SKM-1 (cell line): Measurements from ENCODE around the gene KRT28.

Source experiments
- DNase-seq: peaks from one replicate; lab custom pipeline; 2025; ENCODE audit not compliant: unreplicated experiment; lab: John Stamatoyannopoulos, UW

The KRT28 gene

GRCh38 chr17:40799859-40800258, at the start of gene KRT28:
Gene KRT28 (minus strand): TSS chr17:40799959. CDS start chr17:40799893, 66 bp downstream.
- DNase-seq, result no peak

DNA sequence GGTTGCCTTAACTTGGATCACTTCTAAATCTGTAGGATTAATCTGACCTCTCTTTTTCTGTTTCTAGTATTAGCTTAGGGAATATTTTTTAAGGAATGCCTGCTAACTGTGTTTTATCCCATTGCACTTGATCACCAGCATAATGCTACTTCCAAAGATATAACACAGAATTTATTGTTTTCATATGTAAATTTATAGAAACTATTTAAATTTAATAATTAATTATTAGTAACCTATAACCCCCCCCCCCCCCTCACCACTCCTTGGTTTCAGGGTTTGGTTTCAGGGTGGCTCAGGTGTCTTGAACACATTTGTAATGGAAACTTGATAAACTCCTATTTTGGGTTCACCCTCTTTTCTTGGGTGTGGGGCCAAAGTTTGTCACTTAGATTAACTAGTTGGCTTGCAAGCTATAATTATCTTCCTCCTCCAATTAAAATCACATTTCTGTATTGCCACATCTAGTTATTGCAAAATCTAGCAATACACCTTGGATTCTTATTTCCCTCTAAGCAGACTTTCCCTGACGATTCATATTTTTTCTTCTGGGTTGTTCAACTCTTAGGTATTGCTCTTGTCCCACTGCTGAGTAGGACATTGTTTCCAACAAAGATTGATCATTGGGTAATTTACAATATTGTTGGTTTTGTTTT, 49.0 kb upstream of the KRT28 start:
- no peak for DNase-seq

- no peak for DNase-seq
Observed at GRCh38 chr17:40846515-40847144, 46.9 kb upstream of the KRT28 start.

- DNase-seq, result no peak
Observed at GRCh38 chr17:40844671-40845107, 44.9 kb upstream of the KRT28 start.

- DNase-seq, result no peak
Observed at GRCh38 chr17:40843242-40843641, 43.5 kb upstream of the KRT28 start.

- no peak for DNase-seq
Observed at GRCh38 chr17:40841246-40841645, 41.5 kb upstream of the KRT28 start.

GRCh38 chr17:40839194-40839593, 39.4 kb upstream of the KRT28 start:
- DNase-seq, result no peak

DNA sequence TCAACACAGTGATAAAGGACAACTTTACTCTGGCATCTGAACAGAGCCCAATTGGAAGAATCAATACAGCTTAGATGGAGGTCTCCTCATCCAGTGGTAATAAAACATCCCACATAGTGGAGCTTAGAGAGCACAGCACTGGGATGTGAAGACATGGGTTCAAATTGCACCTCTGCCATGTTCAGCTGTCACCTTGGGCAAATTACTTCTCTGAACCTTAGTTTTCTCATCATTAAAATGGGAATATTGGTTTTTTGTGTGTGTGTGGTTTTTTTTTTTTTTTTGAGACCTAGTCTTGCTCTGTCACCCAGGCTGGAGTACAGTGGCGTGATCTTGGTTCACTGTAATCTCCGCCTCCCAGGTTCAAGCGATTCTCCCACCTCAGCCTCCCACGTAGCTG, 36.3 kb upstream of the KRT28 start:
- no peak for DNase-seq

DNA sequence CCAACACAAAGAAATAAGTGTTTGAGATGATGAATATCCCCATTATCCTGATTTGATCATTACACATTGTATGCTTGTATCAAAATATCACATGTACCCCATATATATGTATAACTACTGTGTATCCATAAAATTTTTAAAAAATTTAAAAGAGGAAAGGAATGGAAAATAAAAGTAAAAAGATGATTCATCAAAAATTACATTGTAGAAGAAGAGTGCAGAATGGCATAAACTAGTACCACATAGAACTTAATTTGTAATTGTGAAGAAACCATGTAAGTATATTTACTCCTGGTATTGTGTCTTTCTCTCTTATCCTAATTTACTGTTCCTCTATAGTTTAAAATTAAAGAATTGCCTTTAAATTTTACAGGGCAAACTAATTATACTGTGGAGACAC, 34.1 kb upstream of the KRT28 start:
- no peak for DNase-seq

DNA sequence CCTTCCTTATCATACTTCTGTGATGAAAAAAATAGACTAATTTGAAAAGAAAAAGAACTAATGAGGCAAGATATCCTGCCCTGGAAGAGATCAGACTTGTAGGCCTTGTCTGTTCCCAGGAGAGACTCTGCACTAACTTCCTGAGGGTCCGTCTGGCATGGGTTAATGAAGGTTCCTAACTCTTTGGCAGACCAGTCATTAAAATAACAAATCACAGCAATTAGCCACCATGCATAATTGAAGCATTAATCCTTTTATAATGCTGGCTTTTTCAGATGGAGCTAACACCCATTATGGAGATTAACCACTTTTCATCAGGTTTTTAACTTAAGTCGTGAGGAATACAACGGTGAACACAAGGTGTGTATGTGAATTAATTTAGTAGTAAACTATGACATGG, 33.1 kb upstream of the KRT28 start:
- DNase-seq, result no peak

DNA sequence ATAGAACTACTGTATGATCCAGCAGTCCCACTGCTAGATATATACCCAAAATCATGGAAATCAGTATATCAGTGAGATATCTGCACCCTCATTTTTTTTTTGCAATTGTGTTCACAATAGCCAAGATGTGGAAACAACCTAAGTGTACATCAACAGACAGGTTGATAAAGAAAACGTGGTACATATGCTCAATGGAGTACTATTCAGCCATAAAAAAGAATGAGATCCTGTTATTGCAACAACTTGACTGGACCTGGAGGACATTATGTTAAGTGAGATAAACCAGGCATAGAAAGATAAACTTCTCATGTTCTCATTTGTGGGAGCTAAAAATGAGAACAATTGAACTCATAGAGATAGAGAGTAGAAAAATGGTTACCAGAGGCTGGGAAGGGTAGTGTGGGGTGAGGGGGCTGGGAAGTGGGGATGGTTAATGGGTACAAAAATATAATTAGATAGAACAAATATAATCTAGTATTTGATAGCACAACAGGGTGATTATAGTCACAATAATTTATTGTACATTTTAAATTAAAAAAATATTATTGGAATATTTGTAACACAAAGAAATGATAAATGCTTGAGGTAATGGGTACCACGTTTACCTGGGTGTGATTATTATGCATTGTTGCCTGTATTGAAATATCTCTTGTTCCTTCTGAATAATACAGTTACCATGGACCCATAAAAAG, 30.5 kb upstream of the KRT28 start:
- DNase-seq, result no peak

GRCh38 chr17:40828454-40829044, 28.8 kb upstream of the KRT28 start:
- no peak for DNase-seq

DNA sequence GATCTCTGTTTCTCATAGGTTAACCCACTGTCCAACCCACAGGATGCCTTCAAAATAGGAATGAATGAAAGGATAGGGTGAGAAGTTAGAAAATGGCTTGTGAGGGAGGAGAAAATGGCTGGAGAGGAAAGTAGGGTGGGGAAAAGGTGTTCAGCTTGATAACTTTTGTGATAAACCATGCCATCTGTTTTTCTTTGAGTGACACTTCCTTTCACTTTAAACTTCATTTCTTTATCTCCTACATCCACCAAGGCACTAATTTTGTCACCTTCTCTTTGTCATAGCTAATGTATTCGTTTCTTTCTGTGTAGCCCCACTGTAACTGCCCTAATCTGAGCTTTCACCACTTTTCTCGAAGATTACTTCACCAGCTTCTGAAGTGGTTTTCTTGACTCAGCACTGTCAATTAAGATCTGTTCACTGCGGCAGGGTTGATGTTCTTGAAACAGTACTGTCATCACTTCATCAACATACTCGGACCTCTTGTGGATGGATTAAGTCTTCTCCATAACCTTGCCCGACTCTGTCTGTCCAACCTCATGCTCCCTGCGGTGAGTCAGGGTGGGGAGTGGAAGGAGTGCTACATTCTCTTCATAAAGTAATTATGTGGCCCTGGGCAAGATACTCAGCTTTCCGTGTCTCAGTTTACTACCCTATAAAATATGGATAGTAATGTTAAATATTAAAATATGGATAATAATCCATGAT, 28.1 kb upstream of the KRT28 start:
- DNase-seq, result no peak

DNA sequence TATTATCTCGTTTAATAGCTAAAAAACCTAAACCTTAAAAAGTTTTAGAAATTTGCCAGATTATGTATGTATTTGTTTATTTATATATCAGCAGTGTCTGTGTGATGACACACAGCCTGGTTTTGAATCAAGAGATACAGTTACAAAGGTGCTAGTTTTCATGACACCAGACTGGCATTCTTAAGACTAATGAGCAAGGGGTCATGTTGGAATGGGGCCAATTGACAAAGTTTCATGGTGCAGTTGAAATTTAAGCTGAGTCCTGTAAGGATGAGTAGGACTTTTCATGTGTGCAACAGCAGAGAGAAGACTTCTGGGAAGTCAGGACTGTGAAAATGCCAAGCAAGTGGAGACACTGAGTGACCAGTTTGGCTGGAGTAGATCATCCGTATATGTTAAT, 25.8 kb upstream of the KRT28 start:
- DNase-seq, result no peak

GRCh38 chr17:40824015-40824832, 24.5 kb upstream of the KRT28 start:
- no peak for DNase-seq

DNA sequence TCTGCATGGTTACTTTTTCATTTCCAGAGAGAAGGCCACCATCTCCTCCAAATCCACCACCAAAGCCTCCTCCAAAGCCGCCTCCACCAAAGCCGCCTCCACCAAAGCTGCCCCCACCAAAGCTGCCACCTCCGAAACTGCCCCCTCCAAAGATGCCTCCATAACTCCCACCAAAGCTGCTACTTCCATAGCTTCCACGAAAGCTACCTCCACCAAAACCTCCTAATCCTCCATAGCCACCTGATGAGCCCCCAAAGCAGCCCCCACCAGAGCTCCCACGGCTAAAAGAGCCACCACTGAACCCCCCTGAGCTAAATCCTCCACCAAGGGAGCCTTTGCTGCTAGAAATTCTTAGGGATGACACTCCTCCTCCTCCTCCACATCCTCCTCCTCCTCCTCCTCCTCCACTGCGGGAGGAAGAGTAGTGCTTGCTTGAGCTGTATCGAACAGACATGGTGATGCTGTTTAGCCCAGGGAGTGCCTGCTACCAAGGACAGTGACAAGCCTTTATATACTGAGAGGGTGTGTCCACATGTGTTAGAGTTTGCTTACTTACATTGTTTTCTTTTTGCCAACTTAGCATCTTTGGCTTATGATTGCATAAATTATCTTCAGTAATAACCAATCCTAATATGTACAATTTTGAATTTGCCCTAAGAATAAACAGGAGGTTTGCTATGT, 22.5 kb upstream of the KRT28 start, which contains the start of gene KRT10:
Gene KRT10, minus strand, starts transcription at position 483 of the 681 bp plus-strand sequence. Its CDS starts 29 bp downstream, at position 454.
- DNase-seq, result no peak

DNA sequence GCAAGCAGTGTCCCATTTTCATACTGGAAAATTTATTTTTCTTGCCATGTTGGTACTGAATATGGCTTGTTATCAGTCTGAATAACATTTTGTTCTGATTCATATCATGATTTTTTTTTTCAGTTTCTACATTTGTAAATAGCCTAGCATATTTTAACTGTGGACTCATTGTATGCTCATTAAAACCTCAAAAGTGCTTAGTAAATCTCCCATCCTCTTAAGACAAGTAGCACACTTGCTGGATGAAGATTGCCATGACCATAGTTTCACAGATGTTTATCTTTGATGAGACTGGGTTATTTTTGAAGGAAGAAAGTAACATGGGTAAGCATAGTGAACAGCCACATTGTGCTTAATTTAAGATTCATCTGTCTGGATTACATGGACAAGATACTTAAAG, 21.8 kb upstream of the KRT28 start:
- no peak for DNase-seq

DNA sequence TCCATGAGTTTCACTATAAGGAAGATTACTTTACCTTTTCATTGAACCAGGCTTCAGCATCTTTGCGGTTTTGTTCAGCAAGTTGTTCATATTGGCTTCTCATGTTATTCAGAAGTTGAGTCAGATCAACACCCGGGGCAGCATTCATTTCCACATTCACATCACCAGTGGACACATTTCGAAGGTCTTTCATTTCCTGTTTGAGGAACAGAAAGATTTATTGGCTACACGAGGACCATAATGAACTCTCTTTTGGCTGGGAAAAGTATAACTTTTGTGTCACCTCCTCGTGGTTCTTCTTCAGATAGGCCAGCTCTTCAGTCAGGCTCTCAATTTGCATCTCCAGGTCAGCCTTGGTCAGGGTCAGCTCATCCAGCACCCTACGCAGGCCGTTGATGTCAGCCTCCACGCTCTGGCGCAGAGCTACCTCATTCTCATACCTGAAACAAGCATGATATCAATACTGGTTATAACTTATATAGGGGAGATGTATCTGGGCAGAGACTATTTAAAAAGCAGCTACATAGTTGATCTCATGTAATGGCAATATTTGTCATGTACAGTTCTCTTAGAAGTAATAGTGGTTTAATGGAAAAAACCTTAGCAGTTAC, 20.6 kb upstream of the KRT28 start:
- DNase-seq, result no peak

GRCh38 chr17:40819528-40820125, 19.9 kb upstream of the KRT28 start:
- DNase-seq, result no peak
